HG02938 (cell line): Measurements from ENCODE around the gene RNF111.

Experiments
- ATAC-seq: cut with Tn5 transposase; IDR thresholded peaks from one replicate; pipeline ENCODE4 v1.9.1; 2021; ENCODE audit warnings: mild to moderate bottlenecking, moderate library complexity; ENCODE audit not compliant: unreplicated experiment

Gene RNF111

GRCh38 chr15:58987491-58988005 is at the start of gene RNF111:
Gene RNF111, plus strand, starts transcription at chr15:58987663. Its CDS starts 43,160 bp downstream, at chr15:59030823.
- peak; percentile 57 for ATAC-seq

DNA sequence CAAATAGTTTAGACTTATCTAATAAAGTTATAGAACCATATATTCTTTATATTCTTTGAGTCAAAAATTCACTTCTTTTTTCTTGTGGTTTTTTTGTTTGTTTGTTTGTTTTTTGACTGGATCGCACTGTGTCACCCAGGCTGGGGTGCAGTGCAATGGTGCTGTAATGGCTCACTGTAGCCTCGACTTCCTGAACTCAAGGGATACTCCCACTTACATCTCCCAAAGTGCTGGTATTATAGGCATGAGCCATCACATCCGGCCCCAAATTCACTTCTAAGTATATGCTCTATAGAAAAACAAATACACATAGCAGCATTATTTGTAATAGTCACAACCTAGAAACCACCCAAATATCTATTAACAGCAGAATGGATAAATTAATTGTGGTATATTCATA is 40.3 kb upstream of the RNF111 start:
- ATAC-seq: no peak

DNA sequence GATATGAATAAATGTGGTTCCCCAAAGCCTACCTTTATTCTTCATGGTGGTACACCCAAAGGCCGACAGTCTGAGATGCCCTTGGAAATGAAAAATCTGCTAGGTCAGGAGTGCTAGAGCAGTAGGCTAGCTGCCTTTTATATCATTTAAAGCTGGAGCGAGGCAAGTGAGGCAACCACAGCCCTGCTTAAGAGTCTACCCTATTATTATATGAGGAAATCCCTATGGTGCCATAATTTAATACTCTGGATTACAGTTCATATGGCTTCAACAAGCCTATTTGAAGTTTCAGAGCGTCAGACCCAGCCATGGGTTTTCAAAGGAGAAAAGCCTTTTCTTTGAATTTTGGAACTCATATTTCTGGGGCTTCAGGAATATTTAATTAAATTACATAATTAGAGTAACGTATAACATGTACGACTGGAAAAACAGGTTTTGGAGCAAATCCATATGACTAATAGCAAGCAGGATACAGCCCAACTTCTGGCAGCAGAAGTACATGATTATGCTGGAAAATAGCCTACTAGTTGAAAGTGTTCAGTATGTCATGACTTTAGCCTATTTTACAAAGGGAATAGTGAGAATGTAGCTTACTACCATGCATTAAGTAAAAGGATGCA is 36.0 kb upstream of the RNF111 start:
- no peak for ATAC-seq

GRCh38 chr15:58952751-58953150 is 34.7 kb upstream of the RNF111 start:
- no peak for ATAC-seq

- no peak for ATAC-seq
These were observed 30.1 kb upstream of the RNF111 start for GRCh38 chr15:58957101-58957973.

DNA sequence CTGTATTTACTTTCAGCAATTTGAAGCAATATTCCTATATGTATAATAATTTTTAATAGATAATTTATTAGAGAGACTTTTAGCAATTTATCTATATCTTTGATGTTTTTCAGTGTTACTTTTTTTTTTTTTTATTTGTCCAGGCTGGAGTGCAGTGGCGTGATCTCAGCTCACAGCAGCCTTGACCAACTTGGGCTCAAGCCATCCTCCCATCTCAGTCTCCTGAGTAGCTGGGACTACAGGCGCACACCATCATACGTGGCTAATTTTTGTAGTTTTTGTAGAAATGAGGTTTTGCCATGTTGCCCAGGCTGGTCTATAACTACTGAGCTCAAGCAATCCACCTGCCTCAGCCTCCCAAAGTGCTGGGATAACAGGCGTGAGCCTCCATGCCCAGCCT is 28.7 kb upstream of the RNF111 start:
- ATAC-seq: no peak

- no peak for ATAC-seq
These were observed 25.3 kb upstream of the RNF111 start for GRCh38 chr15:58962136-58962535.

GRCh38 chr15:58962662-58963565 is 24.5 kb upstream of the RNF111 start:
- no peak for ATAC-seq

DNA sequence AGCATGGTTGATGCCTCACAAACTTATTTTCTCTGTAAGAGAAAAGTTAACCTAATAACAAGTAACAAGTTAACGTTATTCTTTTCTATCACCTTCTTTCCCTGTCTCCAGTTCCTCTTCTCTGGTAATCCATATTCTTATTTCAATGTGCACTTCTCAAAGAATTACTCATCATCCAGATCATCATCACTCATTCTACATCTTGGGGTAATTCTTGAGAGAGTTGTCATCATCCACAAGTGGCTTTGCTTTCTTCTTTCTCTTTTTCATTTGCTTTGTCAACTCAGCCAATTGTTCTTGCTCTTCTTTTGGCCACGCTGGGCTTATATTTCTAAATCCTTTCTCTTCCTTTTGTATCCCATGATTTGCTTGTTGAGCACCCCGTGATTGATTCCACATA is 20.8 kb upstream of the RNF111 start:
- ATAC-seq: no peak

GRCh38 chr15:58967479-58967878 is 20.0 kb upstream of the RNF111 start:
- no peak for ATAC-seq

- no peak for ATAC-seq
These were observed 9.6 kb upstream of the RNF111 start for GRCh38 chr15:58977887-58978286.

GRCh38 chr15:58980351-58980939 is 7.0 kb upstream of the RNF111 start:
- ATAC-seq: no peak

DNA sequence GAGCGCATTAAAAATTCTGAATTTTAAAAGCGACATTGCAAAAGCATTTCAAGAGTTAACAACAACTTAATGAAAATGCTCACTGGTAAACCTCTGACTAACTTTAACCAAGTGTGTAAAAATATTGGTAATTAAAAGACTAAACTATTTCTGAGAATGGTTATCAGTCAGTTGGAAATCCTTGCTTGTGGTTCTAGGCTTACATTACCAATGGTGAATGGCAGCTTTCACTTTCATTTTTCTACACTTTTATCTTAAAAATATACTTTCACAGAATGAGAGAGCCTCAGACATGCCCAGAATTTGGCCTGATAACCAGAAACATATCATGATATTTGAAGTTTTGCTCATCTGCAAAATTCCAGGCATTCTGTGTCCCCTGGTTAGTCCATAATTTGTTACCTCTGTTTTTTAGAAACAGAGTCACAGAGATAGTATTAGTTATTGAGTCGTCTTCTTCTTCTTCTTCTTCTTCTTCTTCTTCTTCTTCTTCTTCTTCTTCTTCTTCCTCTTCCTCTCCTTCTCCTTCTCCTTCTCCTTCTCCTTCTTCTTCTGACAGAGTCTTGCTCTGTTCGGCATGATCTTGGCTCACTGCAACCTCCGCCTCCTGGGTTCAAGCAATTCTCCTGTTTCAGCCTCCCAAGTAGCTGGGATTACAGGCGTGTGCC is 5.5 kb upstream of the RNF111 start:
- ATAC-seq: no peak

DNA sequence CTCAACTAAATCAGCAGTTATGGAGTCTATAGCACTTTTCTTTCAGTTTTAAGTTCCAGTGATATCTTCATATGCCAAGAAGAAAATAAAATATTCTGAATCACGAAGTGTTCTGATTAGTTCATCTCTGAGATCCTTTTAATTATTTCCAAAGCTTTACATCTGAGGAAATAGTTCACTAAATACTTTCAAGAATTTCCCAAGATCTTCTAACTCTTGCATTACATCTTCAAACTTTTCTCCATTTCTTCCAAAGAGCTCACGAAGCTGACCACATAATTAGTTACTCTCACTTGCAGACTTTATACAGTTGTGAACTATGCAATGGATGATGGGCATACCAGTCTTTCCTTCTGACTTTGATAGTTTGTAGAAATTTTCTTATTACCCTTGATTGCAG is 4.2 kb upstream of the RNF111 start:
- ATAC-seq: no peak

GRCh38 chr15:58985443-58985842 is 2.0 kb upstream of the RNF111 start:
- ATAC-seq: no peak

- no peak for ATAC-seq
These were observed 427 bp upstream of the RNF111 start for GRCh38 chr15:58987036-58987435.

DNA sequence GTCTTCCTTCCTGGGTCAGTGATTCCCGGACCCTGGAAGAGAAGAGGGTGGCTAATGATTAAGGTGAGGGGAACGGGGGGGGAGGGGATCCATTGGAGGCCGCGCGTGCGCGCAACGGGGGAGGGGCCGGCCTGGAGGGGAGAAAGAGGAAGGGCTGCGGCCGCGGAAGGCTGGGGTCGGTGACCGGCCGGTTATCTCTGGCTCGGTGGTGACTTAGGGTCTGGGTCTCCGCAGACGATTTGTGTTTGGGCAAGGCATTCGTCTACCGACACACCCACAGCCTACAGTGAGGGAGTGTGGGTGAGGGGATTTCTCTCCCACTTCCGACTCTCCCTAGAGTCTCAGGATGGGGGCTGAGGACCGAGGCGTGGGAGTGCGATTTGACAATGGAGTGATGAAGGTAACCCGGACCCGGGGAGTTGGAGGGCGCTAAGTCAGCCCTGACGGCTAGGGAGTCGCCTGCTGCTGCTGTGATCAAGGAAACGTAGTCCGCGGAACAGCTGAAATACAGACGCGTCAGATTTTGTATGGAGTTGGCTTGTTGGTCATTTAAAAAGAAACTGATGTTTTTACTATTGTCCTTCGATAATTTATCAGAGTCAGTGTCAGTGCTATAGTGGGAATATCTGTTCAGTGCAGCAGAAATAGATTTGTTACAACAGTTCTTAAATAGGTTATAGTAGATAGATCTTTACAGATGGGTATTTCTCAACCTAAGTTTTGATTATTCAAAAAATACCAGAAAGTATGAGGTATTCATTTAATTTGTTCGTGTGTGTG is 733 bp downstream of the RNF111 start:
- ATAC-seq: peak; percentile 37

DNA sequence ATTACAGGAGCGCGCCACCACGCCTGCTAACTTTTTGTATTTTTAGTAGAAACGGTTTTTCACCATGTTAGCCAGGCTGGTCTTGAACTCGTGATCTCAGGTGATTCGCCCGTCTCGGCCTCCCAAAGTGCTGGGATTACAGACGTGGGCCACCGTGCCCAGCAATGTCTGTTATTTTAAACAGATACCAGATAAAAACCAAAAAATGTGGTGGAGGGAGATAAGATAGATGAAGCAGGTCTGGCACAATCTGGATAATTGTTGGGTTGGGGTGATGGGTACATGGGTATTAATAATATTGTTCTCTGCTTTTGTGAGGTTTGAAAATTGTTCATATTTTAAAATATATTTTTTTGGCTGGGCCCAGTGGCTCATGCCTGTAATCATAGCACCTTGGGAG is 4.7 kb downstream of the RNF111 start:
- no peak for ATAC-seq

- no peak for ATAC-seq
These were observed 7.5 kb downstream of the RNF111 start for GRCh38 chr15:58994906-58995453.
